NOMO-1 treated with DMSO at 0.1 percent for 48 hours (cell line): Measurements from ENCODE around the gene MGAT5.
"Not testable (repeated sequence)": the region's sequence is repeated elsewhere in the genome, so short reads cannot be mapped to it uniquely, and the experiment has no call there.

ENCODE experiments used
- DNase-seq: peaks from one replicate; lab custom pipeline; 2025; ENCODE audit not compliant: unreplicated experiment; lab: John Stamatoyannopoulos, UW

Gene MGAT5

DNA sequence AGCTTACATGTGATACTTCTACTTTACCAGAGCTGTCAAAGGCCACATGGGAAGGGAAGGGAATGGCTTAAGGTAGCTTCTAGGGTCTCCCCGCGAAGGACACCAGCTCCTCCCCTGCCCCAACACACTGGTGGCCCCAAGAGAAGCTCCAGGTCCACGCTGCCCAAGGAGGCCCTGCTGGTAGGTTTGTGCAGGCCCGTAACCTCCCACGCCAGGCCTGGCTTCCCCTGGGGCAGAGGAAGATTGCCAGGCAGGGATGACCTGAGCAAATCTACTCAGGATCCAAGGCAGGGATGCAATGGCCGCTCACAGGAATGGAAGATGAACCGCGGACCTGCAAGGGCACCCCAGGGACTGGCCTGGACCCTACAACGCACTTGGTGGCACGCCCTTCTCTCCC lies 205.1 kb downstream of the MGAT5 start:
- DNase-seq = no peak

DNA sequence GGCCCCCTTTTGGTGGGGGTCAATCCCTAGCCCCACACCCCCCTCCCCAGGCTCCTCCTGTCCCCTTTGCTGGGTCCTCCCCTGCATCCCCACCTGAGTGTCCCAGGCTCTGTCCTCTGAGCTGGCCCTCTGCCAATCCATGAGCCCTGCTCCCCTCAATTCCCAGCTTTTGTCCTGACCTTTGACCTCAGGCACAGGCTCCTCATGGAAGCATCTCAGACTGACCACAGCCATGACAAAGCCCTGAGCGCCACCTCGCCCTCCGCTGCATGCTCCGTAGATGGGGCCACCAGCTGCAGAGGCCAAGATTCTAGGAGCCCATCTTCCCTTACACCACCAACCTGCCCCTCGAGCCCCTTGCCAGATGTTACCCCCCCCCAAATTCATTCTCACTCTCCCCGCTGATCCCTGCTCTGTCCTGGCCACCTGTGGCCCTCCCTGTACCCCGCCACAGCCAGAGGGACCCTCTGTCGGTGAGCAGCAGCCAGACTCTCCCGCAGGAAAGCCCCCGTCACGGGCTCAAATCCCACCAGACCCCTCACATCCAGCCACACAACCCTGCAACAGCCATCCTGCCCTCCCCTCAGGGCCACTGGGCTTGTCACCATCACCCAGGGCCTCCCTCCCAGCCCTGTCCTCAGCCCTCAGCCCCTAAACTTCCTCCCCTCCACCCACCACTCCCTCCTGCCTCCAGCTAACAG lies 206.0 kb downstream of the MGAT5 start:
- DNase-seq = no peak

- DNase-seq = no peak
Observed at GRCh38 chr2:134460583-134460998, 206.7 kb downstream of the MGAT5 start.

DNA sequence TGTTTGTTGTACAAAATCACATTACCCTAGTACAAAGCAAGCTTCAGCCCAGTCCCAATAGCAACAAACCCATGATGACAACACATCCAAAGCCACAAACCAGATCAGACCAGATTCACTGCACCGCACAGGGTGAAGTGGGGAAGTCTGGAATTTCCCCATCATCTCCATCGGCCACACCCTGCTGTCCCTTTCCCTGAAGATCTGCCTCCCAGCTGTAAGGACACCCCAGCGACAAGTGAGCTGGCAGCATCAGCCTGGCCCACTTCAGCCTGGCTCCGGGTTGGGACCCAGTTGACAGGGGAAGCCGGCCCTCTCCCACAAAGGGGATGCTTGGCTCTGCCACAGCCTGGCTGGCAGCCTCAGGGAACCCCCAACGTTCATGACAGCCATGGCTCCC lies 207.6 kb downstream of the MGAT5 start:
- DNase-seq = no peak

DNA sequence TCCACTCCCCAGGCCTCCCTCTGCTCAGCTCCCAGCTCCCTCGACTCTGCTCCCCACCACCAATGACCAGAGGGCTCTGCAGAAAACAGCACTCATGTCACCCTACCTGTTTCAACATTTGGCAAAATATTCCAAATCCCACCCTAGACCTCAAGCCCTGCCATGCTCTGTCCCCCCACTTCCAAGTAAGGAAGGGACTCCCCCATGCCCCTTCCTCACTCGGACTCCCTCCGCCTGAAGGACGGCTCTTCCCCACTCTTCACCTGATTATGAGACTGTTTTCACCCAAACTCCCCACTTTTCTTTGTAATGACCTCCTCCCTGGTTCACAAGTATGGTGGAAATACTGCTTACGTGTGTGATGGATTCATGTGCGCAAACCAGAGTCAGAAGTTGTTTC lies 208.4 kb downstream of the MGAT5 start:
- no peak for DNase-seq

GRCh38 chr2:134462791-134463698 lies 209.2 kb downstream of the MGAT5 start:
- DNase-seq = no peak

- no peak for DNase-seq
Observed at GRCh38 chr2:134463699-134464022, 209.8 kb downstream of the MGAT5 start.

DNA sequence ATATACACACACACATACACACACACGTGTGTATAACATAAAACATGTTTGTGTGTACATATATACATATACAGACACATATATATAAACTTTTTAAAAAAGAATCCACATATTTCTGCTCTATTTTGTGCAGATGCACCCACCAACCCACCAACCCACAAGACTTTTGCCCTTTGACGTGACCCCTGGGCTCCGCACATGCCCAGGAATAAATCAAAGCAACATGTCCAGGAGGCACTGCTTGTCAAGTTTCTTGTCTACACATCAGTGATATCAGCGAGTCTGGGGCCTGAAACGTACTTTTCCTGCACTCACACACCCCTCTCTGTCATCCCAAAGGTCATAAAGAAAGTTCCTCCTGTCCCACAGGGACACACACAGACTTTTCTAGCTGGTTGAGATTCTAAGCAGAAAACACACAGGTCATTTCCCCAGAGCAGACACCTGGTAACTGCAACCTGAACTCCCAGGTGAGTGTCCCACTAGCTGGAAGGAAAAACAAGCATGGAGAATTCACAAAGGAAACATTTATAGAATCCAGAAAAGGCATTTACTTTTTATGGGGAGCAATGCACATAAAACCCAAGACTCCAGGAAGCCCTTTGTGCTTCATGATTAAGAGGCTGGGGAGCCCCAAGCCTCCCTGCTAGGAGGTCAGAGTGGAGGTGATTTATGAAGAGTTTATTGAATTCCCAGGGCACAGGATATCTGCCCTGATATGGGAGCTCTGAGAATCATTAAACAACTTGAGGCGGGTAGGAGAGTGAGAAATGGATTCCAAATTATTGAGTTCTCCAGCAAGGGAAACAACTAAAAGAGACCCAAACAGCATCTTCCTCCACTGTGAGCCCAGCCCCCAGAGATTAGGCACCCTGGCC lies 211.6 kb downstream of the MGAT5 start:
- DNase-seq = no peak

- no peak for DNase-seq
Observed at GRCh38 chr2:134466141-134466540, 212.3 kb downstream of the MGAT5 start.

DNA sequence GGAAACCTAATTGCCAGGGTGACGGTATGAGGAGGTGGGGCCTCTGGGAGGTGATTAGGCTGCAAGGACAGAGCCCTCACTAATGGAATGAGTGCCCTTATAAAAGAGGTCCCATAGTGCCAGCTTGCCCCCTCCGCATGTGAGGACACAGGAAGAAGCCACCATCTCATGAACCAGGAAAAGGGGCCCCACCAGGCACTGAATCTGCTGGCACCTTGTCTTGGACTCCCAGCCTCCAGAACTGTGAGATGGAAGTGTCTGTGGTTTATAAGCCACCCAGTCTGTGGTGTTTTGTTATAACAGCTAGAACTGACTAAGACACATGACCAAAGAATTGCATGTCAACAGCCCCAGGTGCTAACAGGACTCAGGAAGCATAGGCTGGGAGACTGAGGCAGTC lies 214.3 kb downstream of the MGAT5 start:
- no peak for DNase-seq

DNA sequence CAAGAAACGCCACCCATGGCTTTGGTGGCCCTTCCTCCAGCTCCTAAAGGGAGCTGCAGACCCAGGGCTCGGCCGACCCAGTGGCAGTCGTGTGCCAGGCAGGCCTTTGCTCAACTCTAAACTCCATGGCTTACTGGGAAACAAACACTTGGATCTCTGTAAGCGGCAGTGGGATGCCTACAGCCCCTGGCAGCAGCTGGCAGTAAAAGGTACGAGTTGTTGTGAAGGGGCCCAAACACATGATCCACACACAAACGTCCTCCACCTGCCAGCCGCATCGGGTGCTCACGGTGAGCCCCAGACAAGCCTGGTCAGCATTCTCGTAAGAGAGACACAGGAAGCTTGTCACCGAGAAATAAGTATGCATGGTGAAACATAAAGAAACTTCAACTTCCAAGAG lies 214.9 kb downstream of the MGAT5 start:
- DNase-seq = no peak

DNA sequence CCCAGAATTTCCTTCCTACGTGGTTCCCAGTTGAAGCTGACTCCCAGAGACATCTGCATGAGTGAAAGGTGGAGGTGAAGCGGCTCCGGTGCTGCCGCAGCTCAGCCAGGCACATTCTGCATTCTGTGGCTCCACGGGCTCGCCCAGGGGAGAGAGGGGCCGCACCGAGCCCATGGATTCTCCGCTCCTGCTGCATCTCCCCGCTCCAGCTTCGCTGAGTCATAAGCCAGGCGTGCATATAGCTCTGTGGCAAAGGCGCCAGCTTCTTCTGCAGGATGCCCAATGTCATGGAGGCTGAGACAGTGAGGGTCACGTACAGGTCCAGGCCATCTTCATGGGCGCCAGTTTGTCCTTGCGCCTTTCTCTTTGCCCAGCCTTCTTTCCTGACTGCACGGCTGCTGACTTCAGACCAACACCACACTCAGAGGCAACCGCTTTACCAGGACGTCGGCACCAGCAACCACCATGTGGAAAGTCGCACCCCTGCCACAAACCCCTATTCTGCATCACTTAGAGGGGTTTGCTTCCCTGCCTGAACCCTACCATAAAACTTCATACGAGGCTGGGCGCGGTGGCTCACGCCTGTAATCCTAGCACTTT lies 215.7 kb downstream of the MGAT5 start:
- no peak for DNase-seq

GRCh38 chr2:134470561-134471168 lies 216.8 kb downstream of the MGAT5 start:
- DNase-seq = no peak

DNA sequence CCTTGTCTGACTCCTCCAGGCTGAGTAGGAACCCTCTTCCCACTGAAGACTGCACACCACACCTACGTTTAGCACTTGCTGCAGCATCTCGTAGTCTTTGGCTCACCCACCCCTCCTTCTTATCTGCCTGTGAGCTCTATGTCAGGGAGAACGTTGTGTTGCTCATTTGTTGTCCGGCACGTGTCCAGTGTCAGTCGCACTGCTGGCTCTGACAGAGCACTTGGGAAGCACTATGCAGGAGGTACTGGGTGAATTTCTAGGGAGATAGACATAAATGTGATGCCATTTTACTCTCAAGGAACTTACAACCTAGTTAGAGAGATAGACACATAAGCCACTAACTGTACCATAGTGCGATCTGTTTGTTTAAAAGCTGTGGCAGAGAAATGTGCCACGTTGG lies 223.1 kb downstream of the MGAT5 start:
- not testable (repeated sequence) for DNase-seq

DNA sequence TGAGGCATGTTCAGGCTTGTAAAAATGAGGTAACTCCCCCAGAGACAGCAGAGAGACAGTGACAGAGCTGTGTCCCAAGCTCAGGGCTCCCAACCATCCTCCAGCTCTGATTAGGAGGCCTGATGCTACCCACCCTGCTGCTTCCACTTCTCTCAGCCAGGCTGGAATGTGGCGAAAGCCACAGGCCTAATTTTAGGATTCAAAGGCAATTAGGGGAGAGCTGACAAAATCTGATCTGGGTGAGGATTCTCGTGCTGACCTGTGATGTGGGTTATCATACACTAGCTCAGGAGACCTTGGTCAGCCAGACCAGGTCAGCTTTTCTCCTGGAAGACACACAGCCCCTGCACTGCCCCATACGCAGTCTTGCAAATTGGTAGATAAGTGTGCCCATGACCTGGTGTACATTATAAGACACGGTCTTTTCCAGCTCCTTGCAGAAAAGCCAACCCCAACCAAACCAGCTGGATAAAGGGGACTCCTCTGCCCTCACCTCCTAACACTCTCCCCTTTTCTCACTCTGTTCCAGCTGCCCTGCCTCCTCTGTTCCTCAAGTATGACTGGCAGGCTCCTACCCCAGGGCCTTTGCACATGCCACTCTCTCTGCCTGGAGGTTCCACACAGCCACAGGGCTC lies 225.9 kb downstream of the MGAT5 start:
- DNase-seq = no peak

DNA sequence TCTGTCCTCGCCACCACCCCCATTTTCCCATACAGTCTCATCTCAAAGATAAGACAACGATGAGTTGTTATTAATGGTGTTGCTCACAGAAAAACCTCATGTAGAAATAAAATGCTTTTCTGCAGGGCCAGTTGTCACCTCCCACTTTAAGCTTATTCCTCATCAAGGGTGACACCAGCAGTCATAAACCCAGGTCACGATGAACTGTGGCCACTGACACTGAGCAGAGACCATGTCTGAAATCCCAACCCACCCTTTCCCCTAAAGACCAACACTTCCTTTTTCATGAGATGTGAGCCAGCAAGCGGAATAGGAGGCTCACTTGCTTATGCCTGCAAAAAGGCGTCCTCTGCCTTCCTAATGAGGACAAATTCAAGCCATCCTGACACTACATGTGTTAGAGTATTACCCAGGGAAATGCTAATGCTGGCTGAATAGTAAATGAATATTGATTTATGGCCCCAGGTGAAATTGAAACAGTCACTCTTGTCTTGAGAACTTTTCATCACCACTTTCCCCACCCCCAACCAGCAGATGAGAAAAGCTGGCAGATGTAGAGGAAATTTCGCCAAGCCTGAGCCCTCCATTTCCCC lies 228.4 kb downstream of the MGAT5 start:
- no peak for DNase-seq

DNA sequence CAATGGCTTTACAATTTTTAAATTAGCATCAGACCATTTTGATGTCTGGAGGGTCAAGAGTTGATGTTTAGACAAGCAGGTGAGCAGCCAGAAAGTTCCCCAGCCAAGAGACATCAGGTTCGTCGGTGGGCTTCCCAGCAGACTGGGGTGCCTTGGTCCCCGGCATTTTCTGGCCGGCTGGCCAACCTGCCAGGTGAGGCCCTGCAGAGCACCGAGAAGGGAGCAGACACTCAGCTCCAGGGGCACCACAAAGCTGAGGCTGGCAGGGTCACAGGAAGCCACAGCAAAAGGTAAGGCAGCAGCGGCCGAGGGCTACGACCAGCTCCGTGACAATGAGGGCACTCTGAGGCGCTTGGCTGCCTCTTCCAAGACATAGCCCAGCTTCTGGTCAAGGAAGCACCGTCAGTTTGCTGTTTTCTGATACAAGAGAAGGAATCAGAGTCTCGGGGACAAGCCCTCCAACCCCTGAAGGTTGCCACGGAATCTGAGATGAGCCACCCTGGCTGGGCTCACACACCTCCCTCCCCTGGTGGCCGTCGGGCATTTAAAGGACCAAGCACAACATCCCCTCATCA lies 229.0 kb downstream of the MGAT5 start:
- DNase-seq = no peak

GRCh38 chr2:134489732-134490384 lies 236.0 kb downstream of the MGAT5 start:
- DNase-seq = no peak

DNA sequence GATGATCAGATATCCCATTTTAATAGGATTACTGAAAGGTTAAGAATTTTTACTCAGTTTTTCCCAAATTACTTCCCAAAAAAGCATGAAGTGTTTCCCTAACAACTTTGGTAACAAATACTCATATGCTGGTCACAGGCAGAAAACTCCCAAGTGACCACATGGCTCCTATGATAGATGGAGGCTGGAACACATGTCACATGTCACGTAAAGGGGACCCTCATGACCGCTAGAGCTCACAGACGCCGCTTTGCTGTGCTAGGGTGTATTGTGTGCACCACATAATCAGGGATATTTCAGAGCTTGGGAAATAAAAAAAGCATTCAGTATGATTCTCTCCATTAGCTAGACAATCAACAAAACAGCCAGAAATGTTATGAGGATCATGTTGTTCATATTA lies 236.7 kb downstream of the MGAT5 start:
- no peak for DNase-seq
